WI38 (cell line): ENCODE data around the gene GPC1.
A peak's percentile ranks its signal among the peaks of the same experiment; 100 is the strongest.

ENCODE experiments used
- H3K4me3 ChIP-seq: 2 replicates; pipeline ENCODE4 v1.5.1; 2011; ENCODE audit warnings: low read depth, mild to moderate bottlenecking, control low read depth, low read length
- TF ChIP-seq, protein P1 (sequence below): IDR thresholded peaks from 2 replicates; pipeline ENCODE4 v1.5.1; 2012; ENCODE audit warnings: low read depth, mild to moderate bottlenecking, control low read depth, low read length

Gene GPC1

DNA sequence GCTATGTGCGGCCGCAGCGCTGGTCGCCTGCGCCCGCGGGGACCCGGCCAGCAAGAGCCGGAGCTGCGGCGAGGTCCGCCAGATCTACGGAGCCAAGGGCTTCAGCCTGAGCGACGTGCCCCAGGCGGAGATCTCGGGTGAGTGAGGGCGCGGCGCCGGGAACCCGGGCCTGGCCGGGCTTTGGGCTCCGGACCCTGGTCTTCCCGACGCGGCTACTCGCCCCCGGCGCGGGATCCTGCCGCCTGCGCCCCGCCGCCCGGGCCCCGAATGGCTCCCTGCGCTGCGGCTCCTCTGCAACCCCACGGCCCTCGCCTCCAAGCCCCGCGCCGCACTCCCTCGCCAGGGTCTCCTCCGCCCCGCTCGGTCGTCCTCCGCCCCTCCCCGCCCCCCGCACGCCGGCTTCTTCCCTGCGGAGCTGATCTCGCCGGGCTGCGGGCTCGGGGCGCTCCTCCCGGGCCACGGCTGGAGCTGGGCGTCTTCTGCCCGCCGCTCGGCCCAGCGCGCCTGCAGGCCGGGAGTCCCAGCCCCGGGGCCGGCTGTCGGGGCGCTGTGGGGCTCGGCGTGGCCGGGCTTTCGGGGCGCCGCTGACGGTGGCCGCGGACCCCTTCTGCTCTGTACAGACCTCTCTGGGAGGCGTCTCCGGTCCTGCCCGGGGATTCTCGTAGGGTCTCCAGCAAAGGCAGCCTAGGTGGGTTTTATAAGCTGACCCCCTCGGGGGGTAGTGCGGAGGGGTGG, 652 bp downstream of the GPC1 start:
- peak overlapping the region; percentile 68 for H3K4me3 ChIP-seq
- TF ChIP-seq, protein P1, sequence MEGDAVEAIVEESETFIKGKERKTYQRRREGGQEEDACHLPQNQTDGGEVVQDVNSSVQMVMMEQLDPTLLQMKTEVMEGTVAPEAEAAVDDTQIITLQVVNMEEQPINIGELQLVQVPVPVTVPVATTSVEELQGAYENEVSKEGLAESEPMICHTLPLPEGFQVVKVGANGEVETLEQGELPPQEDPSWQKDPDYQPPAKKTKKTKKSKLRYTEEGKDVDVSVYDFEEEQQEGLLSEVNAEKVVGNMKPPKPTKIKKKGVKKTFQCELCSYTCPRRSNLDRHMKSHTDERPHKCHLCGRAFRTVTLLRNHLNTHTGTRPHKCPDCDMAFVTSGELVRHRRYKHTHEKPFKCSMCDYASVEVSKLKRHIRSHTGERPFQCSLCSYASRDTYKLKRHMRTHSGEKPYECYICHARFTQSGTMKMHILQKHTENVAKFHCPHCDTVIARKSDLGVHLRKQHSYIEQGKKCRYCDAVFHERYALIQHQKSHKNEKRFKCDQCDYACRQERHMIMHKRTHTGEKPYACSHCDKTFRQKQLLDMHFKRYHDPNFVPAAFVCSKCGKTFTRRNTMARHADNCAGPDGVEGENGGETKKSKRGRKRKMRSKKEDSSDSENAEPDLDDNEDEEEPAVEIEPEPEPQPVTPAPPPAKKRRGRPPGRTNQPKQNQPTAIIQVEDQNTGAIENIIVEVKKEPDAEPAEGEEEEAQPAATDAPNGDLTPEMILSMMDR: no peak

- TF ChIP-seq, protein P1: no peak
- H3K4me3 ChIP-seq: peak overlapping the region; percentile 68
Measured at GRCh38 chr2:240436683-240437550, 1.5 kb downstream of the GPC1 start.

- TF ChIP-seq, protein P1: no peak
- H3K4me3 ChIP-seq: peak overlapping the region; percentile 68
Measured at GRCh38 chr2:240437551-240437860, 2.0 kb downstream of the GPC1 start.

GRCh38 chr2:240437861-240438809, 2.7 kb downstream of the GPC1 start:
- H3K4me3 ChIP-seq: peak overlapping the region; percentile 68

DNA sequence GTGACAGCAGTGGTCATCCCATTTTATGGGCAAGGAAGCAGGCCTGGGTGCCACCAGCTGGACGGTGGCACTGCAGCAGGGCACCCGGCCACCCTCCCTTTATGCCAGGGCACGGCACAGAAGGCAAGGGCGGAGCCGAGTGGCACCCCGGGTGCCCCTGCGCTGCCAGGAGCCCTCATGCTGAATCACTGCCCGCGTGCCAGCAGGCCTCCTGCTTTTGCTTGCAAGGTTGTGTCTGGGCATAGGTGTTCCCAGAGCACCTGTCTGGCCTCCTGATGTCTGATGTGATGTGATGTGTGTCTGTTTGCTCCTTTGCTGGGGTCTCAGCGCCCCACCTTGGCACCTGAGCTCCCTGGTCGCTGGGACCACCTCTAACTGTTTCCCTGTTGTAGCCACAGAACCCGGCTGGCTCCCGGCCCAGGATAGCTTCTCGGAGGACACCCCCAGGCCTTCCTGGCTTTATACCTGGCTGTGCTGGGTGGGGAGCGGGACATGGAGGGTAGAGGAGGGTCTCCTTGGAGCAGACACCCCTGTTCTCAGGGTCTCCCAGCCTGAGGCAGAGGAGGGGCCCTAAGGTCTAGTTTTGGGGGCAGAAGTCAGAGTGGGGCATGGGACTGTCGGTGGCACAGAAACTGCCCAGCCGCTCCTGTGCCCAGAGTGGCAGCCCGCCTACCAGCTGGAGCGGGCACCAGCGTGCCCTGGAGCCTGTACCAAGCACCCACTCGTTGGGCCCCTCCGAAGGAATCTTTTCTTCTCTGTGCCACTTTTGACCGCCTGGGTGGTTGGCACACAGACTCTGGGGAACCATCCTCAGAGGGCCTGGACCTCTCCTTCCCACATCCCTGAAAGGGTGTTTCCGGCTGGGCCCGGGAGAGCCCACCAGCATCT, 3.6 kb downstream of the GPC1 start:
- peak overlapping the region; percentile 68 for H3K4me3 ChIP-seq
- TF ChIP-seq, protein P1: no peak

More at GRCh38 chr2:240437861-240438809, 2.7 kb downstream of the GPC1 start:
- TF ChIP-seq, protein P1: peak; percentile 93

GRCh38 chr2:240439698-240440151, 4.3 kb downstream of the GPC1 start:
- TF ChIP-seq, protein P1: no peak

More at GRCh38 chr2:240439698-240440151, 4.3 kb downstream of the GPC1 start:
- H3K4me3 ChIP-seq: no peak overlapping the region
